Endothelial cell of hepatic sinusoid (primary cell): Measurements from ENCODE around the gene NT5C2.

Experiments used
- in situ Hi-C: cut with HindIII; loops from 2 replicates; pipeline ENCODE4 v1.10.0; 2017; ENCODE audit warnings: low sequenced_read_pairs

The NT5C2 gene

DNA sequence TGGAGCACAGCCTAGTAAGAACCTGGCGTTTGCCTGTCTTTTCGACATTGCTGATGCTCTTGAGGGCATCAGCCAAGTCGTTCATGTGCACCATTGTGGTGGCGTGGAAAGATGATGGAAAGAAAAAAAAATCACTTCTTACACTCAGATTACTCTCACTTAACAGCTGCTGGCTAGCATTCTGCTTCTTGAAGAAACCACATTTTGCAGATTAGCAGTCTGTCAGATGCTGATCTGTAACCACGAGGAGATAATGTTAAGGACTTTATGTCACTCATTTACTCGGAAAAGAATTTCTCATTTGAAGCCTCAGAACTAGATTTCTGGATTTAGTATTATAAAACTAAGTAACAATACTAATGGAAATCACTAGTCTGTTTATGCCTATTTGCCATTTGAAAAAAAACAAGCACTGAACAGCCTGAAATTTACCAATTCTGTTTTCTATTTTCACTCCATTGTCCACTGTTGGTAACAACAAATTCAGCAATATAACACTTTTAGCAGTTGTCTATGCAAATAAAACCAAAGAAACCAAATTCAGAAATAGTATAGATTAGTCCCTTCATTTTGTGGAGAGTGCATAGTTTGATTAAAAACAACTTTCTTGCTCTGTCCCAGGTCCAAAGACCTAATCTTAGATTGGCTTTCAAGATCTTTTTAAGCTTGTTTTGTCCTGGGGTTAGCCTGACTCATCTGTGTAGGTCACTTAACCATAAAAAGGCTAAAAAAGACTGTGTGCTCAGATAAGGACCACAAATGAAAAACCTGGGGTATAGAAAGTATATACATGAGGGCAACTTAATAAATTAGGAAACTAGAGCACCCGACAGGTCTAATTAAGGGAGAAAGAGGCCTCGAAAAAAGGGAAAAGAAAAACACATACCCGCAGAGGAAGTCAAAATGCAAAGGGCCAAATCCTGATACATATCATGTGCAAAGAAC is 67.5 kb downstream of the NT5C2 start:
- in situ Hi-C loops, result no loop called here

GRCh38 chr10:103124420-103125096 is 68.5 kb downstream of the NT5C2 start:
- in situ Hi-C loops, result no loop called here

- in situ Hi-C loops, result no loop called here
Measured at GRCh38 chr10:103123282-103124024, 69.6 kb downstream of the NT5C2 start.

GRCh38 chr10:103120977-103121735 is 71.9 kb downstream of the NT5C2 start:
- in situ Hi-C loops, result no loop called here

DNA sequence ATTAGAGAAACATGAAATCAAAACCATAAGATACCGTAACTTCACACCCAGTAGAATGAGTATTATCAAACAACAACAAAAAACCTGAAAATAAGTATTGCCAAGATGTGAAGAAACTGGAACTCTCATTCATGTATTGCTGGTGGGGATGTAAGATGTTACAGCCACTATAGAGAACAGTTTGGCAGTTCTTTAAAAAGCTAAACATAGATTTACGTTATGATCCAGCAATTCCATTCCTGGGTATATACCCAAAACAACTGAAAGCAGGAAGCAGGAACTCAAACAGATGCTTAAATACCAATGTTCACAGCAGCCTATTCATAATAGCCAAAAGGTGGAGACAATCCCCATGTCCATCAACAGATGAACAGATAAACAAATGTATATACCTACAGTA is 72.5 kb downstream of the NT5C2 start:
- in situ Hi-C loops, result no loop called here

DNA sequence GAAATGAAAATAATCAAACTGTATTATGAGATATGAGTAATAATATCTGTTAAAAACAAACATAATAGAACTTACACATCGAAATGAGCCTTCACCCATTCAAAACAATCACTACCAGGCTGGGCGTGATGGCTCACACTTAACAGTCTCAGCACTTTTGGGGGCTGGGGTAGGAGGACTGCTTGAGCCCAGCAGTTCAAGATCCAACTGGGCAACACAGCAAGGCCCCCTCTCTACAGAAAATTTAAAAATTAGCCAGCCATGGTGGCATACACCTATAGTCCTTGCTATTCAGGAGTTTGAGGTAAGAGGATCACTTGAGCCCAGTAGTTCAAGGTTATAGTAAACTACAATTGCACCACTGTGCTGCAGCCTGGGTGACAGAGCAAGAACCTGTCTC is 75.8 kb downstream of the NT5C2 start:
- in situ Hi-C loops, result no loop called here

DNA sequence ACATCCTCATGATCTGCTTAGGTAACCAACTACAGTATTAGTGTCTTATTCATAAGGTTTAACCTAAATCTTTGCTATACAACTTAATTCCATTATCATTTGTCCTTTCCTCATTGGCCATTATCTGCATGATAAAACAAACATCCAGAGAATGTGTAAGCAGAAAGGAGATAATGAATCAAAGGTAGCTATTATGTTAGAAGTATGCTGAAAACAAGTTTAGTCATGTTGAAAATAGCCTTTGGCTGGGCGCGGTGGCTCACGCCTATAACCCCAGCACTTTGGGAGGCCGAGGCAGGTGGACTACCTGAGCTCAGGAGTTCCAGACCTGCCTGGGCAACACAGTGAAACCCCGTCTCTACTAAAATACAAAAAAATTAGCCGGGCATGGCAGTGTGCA is 78.2 kb downstream of the NT5C2 start:
- in situ Hi-C loops, result no loop called here

DNA sequence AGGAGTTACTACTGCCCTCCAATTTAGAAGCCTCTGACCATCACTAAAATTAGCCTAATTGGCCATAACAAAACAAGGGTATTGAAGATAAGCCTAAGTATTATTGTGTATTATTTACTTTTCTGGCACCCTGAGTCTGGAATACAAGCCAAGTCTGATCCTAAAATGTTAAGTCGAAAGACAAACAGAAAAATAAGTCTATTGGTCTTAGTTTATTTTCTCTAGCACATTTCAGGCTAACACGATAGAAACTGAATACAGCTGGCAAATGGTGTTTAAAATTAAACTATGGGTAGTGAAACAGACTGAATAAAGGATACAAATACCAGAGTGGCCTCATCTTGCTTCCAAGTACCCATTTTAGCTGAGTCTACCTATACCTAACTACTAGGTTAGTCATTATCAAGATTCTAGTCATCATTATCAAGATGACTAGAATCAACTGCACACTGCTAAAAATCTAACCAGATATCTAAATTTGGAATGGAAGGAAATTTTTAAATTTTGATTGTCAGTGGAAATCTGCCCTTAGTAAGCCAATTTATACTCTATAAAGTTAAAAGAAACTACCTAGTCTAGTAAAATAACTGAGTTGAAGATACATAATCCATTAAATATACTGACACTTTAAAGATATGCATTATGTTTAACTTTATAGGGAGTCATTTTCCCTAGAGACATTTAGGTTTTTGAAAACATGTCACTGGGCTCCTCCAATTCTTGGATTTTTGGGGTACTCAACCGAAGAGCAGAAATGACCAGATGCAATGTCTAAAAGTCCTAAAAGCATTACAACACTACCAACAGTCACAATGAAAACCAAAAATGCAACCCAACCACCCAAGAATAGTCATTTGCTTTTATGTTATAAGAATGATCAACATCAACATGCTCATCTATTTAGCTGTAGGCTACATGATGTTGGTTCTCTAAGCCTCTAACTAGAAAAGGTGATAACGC is 80.9 kb downstream of the NT5C2 start:
- in situ Hi-C loops, result no loop called here

GRCh38 chr10:103111031-103111917 is 81.8 kb downstream of the NT5C2 start:
- in situ Hi-C loops, result no loop called here

DNA sequence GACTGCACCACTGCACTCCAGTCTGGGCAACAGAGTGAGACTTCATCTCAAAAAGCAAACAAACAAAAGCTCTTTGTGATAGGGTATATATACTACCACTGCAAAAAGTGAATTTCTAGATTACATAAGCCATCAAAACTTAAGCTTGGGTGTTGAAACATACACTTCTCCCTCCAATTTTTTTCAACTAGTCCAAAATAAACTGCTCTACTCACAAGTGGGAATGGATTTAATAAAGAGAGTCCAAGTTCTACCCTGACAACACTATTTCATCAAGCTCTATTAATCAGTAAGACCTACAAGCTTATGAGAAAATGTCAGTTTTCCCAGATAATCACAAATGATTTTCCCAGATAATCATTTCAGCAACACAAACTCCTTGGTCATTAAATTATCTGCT is 82.7 kb downstream of the NT5C2 start:
- in situ Hi-C loops, result no loop called here

- in situ Hi-C loops, result loop anchor here (5.0 kb wide), 2 partner anchors 37 to 82 kb away; partner anchors contain the start of gene NT5C2
Measured at GRCh38 chr10:103109821-103110220, 83.3 kb downstream of the NT5C2 start.

DNA sequence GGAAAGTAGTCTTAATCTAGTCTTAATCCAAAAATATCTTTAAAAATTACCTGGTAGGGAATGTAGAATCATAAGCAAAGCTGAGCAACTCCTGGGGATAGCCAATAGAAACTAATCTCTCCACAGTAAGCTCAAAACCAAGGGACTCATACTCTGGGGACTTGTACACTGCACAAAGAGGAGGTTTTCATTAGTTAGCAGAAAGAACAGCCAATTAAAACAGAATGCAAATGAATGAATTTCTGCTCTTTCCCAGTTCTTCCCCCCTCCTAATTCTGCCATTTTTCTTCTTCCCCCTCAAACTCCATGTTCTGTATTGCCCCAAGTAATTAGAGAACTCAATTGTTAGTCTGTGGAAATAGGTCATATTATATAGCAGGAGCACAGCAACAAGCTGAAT is 86.5 kb downstream of the NT5C2 start:
- in situ Hi-C loops, result loop anchor here (5.0 kb wide), 2 partner anchors 41 to 86 kb away; partner anchors contain the start of gene NT5C2

- in situ Hi-C loops, result loop anchor here (5.0 kb wide), 2 partner anchors 42 to 87 kb away; partner anchors contain the start of gene NT5C2
Measured at GRCh38 chr10:103105462-103105861, 87.6 kb downstream of the NT5C2 start.

DNA sequence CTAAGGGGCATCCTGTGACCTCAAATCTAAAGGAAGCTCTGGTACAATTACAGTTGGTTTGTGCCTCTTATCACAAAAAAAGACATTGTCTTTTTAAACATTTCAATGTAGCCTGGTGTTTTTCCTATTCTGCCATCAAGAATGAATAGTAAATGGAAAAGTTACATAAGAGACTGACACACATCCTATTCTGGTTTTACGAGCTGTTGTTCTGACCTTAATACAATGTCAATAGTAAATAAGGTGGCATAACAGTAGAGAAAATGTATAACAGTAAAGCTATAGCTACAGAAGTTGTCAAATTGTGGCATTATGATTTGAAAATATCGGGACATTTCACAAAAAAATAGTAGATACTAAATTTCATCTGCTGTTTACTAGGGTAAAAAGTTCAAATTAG is 88.4 kb downstream of the NT5C2 start:
- in situ Hi-C loops, result loop anchor here (5.0 kb wide), 2 partner anchors 43 to 88 kb away; partner anchors contain the start of gene NT5C2

DNA sequence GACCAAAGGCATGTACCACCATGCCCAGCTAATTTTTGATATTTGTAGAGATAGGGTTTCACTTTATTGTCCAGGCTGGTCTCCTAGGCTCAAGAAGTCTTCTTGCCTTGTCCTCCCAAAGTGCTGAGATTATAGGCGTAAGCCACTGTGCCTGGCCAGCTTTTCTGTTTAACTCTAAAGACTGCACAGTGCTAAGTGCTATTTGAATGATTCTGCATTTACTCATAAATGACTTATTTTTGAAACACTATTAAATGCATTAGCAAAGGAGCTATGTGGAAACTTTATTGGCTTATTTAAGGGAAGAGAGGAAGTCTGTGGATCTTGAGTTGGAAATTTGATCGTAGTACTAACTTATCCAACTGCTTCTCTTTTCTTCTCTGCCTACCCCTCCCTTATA is 89.1 kb downstream of the NT5C2 start:
- in situ Hi-C loops, result no loop called here

GRCh38 chr10:103102195-103102594 is 90.9 kb downstream of the NT5C2 start:
- in situ Hi-C loops, result no loop called here

DNA sequence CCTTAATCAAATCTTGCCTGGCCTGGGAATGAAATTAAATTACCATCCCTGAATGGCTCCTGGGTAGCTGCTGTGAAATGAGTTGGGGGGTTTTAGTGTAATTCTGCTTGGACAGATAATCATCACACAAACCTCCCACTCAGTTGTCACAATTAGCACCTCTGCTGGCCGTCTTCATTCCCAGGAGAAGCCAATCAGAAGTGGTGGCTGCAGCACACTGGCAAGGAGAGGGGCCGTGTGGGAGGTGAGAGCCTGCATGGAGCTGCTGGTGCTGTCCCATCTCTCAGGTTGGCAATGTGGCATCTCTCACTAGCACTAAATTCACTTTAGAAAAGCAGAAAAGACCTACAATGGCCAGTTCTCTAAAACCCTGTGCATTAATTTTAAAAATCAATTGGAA is 92.5 kb downstream of the NT5C2 start:
- in situ Hi-C loops, result no loop called here

- in situ Hi-C loops, result no loop called here
Measured at GRCh38 chr10:103098240-103098639, 94.8 kb downstream of the NT5C2 start.
